HG03439 (cell line): Measurements from ENCODE around the gene SRMS.

Source experiments
- ATAC-seq: cut with Tn5 transposase; IDR thresholded peaks from one replicate; pipeline ENCODE4 v1.9.1; 2021; ENCODE audit warnings: mild to moderate bottlenecking, moderate library complexity; ENCODE audit not compliant: unreplicated experiment

Gene SRMS

DNA sequence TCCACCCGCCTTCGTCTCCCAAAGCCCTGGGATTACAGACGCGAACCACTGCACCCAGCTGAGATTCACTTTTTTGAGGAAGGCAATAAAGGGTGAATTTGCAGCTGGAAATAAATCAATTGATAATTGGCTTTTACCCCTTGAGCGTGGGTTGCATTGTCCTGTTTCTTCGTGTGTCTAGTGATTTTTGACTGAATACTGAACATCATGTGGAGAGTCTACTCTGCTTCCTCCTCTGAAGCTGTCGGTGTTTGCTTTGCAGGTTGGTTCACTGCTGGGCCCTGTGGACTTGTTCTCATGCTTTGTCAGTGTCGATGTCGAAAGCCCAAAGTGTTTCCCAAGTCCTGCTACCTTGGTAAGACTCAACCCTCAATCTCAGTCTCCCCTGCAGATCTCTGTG lies 42.9 kb downstream of the SRMS start:
- ATAC-seq, result no peak

DNA sequence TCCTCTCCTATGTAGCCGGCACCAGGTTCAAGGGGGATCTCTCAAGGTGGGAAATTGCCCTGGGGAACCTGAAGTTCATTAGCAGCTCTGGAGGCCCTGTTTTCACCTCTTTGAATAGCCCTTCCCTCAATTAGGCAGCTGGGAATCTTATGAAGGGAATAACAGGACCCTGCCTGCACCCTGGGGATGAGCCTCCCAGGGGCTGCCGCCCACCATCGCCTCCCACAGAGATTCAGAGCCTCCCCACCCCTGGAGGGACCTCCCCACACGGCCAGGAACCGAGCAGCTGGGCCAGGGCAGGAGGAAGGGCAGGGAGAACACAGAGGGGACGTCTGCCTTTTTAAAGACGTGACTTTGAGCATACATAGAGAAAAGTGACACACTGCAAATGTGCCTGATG lies 44.0 kb downstream of the SRMS start:
- ATAC-seq, result no peak

DNA sequence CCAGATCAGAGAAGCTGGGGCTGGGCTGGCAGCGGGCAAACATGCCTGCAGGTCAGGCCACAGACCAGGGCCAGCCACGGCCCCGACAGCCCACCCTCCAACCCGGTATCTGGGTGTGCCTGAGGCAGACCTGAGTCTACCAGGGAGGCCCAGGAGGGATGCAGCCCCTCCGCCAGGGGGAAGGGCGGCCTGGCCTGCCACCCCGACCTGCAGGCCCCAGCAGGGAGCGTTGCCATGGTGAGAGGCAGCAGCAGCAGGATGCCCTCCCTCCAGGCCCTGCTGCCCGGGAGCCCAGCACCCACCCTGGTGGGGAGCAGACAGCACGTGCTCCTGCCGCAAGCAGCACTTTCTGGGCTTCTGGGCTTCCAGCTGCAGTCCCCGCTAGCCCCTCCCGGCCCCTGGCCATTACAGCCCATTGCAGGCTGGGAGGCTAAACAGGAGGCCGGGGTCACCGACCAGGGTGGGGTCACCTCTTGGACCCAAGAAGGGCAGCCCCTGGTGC lies 44.8 kb downstream of the SRMS start:
- ATAC-seq, result no peak

DNA sequence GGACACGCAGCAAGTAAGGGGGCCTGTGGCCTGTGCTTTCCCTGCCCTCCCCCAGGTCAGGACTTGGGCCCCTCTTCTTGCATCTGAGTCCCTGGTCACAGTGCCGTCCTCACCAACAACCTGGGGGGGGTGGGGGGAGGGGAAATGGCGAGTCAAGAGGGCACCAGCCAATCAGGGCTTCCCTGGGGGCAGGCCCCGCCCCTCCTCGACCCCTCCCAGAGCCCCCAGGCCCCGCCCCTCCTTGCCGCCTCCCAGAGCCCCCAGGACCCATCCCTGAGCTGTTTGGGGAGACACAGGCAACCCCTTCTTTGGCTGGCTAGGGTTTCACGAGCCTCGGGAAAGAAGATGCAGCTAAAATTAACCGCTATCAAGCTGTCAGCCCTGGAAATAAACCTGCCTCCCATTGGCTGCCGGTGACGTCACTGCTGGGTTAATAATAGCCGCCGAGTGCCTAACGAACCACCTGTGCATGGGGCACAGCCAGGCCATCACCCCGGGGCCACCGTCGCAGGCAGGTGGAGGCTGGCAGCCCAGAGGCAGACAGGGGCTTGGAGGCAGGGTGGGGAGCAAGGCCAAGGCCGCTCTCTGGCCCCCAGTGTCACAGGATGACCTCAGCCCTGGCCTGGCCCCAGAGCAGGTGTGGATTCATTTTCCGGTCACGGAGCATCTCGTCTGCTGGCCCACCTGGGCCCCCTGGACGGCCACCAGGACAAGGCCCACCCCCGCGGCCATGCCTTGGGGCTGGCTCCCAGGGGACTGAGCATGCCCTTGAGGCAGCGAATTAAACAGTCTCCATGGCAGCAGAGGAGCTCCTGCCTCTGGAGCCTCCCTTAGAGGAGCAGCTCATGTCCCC lies 45.5 kb downstream of the SRMS start:
- no peak for ATAC-seq

DNA sequence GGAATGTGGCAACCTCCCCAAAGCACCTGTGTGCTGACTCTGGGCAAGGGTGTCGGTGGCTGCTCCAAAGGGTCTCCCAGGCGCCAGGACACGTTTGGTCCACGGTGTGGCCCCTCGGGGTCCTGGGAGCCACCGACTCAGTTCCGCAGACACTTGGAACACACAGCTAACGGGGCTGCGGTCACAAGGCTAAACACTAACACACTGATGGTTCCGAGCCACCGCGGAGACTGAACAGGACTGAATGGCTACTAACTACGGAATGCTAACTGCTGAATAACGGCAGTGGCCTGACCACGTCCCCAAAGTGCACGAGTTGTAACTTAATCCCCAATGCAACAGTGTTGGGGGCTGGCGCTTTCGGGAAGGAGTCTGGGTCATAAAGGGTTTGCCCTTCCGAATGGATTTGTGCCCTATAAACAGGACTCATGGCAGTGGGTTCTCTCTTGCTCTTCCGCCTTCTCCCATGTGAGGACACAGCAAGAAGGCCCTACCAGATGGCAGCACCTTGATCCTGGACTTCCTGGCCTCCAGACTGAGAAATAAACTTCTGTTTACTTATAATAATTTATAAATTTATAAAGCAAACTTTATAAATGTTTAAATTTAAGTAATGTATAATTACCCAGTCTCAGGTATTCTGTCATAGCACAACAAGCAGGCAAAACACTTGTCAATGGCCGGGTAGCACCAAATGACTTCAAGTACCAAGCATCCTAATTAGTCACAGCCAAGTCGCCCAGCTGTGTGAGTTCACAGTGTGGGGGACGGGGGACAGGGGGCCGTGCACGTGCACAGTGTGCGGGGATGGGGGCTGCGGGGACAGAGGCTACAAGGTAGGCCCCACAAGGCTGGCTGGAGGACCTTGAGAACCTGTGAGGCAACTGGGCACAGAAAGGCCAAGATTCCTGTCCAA lies 46.4 kb downstream of the SRMS start:
- no peak for ATAC-seq

DNA sequence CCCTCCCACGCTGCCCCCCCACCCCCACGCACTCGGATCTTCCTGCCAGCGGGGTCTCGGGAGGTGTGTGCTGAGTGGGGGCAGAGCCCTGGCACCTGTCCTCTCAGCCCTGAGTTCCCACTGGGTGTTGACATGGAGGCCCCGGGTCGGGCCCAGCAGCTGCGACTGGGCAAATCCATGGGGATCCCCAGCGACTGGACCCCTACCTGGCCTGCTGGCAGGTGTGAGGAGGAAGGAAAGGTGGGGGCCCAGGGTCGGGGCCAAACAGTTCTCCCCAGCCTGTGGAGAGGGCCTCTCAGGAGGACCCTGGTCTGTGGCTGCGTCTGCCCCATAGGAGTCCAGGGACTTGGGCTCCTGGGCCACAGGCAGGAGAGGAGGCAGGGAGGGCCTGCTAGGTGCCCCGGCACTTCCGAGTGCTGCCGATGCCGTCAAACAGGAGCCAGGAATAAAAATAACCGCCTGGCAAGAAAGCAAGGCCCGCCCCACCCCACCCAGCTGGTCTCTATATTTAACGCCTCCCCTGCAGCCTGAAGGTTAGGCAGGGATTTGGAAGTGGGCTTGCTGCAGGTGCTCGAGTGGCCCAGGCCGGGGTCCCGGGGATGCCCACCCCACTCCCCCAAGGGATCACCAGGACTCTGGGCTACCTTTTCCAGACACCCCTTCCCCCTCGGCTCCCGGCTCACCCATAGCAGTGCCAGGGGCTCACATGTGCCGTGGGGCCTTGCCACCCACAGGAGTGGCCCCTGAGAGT lies 47.2 kb downstream of the SRMS start:
- ATAC-seq, result no peak

DNA sequence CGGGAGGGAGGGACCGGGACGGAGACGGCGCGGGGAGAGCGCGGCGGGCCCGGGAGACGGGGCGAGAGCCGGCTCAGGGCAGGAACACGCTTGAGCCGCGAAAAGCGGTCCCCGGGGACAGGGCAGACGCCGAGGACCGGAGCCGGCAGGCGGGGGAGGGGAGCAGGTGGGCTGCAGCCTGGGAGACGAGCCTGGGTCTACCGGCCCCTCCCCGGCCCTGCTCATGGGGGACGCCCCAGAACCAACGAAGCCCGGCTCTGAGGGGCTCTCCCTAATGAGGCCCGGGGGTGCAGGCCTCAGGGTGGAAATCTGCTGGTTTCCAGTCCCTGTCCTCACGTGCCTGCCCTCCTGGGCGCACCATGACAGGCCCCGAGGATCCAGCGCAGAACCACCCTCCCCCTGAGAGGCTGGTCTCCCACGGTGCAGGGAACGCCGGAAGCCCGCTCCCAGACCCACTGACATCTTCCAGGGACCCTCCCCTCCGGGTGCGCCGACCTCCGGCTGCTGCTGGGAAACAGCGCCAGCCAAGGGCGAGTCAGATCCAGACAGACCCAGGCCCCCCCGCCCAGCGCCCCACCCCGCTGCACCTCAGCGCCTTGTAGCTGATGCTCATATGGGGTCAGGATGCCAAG lies 48.1 kb downstream of the SRMS start:
- ATAC-seq, result no peak

DNA sequence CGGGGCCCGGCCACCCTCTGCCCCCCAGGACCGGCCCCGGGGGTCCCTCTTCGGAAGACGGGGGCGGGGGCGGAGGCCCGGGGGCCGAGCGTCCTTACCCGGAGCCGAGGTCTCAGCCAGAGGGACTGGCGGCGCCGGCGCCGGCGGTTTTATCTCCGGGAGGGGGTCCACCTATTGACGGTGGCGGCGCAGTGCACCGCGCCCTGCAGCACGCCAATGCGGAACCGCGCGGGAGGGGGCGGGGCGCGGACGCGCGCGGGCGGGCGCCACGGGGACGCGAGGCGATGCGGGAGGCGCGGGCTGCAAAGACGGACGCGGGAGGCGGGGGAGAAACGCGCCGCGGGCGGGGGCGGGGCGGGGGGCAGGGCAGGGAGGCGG lies 48.6 kb downstream of the SRMS start, which contains the start of gene EEF1A2:
Gene EEF1A2 (minus strand): TSS at position 124 of the 378 bp plus-strand sequence. CDS start 1,320 bp downstream, outside the sequence.
- ATAC-seq, result no peak

DNA sequence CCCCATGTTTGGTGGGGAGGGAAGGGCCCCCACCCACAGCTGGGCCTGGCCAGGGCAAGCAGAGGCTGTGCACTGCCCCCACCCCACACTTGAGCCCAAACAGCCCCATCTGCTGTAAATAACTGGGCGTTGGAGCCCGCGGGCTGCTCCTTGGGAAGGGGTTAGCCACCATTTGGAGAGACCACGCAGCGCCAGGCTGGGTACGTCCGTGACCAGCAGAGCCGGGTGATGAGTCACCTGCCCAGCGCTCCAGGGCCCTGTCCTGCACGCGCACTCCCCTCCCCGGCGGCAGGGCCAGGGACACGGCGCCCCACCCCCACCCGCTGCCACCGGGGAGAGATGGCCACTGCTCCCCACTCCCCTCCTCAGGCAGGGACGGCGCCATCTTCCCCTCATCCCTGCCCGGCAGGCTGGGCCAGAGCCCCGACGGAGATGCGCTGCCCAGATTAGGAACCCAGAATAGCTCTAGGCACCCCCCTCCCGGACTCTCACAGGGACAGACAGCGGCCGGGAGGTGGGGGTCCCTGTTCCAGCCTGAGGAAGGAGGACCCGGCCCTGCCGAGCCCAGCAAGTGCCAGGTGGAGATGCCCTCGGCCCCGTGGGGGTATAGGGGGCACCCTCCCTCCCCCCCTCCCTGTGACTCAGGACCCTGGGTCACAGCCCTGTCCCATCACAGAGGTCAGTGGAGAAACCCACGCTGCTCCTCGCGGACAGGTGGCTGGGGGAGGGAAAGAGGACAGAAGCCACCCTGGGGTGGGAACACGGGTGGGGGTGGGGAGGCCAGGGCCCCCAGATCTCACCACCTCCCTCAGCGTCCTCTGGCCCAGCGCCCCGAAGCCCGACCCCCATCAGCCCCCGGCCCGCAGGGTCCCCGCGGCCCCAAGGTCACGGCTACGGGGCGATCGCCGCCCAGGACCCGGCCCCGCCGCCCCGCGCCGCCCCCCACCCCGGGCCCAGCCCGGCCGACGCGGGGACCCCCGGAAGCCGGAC lies 49.3 kb downstream of the SRMS start:
- no peak for ATAC-seq

DNA sequence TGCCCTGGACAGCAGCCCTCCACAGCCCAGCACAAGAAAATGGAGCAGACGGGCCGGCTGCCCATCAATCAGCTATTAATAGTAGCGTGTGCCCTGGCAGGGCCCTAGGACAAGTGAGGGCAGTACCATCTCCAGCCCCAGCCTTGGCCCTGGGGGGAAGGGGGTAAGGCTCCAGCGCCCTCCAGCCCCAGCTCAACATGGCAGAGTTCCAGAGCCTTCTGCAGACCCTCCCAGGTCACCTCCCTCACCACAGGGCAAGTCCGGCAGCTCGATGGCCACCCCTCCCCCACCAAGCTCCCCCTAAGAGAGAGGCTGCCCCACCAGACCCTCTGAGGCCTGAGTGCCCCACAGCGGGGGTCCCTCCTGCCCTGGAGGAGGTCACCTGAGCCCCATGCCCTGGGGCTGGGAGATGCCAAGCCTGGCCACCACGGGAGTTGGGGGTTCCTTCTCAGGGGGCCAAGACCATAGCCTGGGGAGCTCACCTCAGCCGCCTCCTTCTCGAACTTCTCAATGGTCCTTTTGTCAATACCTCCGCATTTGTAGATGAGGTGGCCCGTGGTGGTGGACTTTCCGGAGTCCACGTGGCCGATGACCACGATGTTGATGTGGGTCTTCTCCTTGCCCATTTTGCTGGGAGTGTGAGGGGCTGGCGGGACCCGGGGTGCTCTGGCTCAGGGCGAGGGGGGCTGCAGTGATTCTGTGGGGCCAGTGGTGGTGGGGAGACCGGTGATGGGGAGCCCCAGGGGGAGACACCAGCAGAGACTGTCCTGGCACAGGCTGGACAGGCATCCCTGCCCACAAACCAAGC lies 50.2 kb downstream of the SRMS start:
- no peak for ATAC-seq

DNA sequence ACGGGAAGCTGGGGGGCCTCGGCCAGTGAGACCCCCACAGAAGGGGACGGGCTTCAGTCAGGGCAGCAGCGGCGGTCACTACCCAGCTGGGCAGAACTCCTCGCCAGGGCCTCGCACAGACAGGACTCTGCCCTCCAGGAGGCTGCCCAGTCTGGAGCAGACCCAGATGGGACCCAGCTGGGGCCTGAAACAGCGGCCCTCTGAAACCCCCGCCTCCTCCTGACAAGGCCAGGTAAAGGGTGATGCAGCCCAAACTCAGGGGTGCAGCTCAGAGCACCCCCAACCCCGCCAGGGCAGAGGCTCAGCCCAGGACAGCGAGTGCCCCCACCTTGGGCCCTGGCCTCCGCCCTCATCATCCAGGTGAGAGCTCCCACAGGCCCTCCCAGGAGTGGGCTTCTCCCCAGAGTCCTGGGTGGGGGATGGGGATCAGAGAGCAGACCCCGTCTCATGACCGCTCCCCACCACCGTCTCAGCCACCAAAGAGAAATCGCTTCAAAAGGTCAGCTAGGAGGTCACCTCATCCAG lies 50.9 kb downstream of the SRMS start:
- ATAC-seq, result no peak

DNA sequence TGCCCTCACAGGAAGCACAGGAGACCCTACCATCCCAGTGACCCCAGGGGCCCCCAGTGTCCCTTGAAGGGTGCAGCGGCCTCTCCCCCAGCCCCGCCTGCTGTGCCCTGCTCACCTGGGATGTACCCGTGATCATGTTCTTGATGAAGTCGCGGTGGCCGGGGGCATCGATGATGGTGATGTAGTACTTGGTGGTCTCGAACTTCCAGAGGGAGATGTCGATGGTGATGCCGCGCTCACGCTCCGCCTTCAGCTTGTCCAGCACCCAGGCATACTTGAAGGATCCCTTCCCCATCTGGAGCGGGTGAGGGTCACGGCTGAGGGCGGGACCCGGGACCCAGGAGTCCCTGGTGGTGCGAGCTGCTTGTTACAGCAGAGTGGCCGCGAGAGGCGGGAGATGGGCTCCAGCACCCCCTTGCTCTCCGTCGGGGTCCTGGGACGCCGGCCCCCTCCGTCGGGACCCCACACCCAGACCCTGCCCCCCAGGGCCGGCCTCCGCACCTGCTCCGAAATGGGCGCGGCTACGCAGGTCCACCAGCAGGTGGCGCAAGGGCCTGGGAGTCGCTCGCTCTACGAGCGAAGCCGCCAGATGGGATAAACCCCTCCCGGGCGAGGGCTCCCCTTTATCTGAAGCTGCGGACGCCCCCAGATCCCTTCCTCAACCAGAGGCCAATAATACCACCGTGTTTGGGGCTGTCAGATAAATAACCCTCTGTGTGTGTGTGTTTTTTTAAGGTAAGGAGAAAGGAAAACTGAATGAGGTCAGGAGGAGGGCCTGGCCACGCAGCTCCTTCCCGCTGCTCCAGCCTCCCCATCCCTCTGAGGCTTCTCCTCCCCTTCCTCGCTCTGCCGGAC lies 51.6 kb downstream of the SRMS start:
- ATAC-seq, result no peak

DNA sequence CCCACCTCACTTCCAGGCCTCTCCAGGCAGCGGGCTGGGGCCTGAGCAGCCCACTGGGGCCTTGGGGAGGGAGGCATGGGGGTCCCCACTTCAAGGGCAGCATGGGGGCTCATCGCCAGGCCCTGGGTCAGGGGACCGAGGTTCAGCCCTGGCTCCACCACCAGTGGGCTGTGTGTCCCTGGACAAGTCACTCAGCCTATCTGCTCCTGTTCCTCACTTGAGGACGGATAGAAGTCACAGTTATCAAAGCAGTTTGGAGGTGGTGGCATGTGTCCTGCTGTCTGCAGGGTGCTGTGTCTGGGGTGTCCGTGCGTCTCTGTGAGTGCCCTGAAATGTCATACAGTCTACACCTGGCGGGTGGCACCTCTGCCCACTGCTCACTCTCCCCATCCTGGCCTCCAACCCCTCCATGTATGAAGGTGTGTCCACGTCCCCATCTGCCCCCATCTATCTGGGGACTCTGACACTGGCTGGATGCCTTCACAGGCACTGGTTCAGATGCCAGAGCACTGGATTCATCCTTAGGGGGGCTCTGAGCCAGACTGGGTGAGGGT lies 52.3 kb downstream of the SRMS start:
- no peak for ATAC-seq

DNA sequence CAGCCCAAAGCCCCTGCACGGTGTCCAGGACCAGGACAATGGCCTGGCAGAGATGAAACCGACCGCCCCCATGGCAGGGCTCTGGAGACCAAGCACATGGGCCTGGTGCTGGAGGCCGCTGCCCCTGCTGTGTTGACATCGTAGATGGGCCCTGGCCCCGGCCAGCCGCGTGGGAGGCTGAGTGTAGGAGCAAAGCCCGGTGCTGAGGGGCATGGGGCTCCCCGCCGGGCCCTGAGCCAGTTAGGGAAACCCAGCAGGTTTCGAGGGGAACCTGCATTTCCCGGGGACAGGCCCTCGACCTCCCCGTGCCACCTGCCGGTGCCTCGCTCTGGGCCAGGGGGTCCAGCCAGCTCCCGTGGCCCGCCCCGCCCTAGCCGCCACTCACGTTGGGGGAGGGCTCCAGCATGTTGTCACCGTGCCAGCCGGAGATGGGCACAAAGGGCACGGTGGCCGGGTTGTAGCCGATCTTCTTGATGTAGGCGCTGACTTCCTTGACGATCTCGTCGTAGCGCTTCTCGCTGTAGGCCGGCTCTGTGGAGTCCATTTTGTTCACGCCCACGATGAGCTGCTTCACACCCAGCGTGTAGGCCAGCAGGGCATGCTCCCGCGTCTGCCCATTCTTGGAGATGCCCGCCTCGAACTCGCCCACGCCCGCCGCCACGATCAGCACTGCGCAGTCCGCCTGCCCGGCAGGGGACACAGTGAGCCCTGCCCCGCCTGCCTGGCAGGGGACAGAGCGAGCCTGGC lies 53.0 kb downstream of the SRMS start:
- no peak for ATAC-seq

DNA sequence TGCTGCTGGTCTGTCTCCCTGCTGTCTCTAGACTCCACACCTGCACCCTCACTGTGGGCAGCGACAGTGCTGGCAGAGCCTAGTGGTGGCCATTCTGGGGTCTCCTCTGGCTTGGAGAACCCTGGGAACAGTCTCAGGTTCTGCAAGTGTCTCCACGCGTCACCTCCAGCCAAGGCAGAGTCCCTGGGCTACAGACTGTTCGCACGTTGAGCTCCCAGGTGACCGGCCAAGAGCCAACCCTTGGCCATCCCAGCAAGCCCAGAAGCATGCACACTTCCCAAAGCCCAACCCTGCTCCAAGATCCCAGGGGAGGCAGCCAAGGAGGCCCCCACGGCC lies 53.5 kb downstream of the SRMS start:
- ATAC-seq, result no peak

DNA sequence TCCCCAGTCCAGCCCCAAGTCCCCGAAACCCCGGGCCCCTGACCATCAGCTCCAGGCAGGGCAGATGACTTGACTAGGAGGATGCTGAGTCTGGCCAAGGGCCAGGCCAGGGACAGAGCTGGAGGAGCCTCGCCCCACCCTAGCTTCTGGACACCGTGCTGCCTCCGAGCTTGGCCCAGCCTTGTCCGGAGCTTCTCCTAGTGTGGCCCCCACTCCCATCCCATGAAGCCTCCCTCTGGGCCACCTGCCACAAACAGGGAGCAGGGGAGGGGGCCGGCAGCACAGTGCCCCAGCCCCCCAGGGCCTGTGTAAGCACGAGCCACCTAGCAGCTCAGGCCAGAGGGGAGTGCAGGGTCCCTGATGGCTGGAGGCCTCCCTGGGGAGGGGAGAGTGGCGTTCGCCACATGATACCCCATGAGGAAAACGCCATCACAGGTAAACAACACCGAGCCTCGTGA lies 54.0 kb downstream of the SRMS start:
- ATAC-seq, result no peak
